Fibroblast of mammary gland (primary cell): ENCODE results near the gene FRMD4B.

Source experiments
- DNase-seq: peaks from one replicate; pipeline ENCODE4 v3.0.0-alpha.2; 2010; ENCODE audit warnings: low read depth
- H3K4me3 ChIP-seq: 2 replicates; pipeline ENCODE4 v1.5.1; 2011; ENCODE audit warnings: low read depth, mild to moderate bottlenecking, low read length, moderate library complexity; ENCODE audit not compliant: control insufficient read depth
- TF ChIP-seq, protein P1 (sequence below): conservative IDR thresholded peaks from 2 replicates; pipeline ENCODE4 v1.5.1; 2011; ENCODE audit warnings: low read depth, low read length, inconsistent platforms; ENCODE audit not compliant: control insufficient read depth, insufficient read depth

Gene FRMD4B

DNA sequence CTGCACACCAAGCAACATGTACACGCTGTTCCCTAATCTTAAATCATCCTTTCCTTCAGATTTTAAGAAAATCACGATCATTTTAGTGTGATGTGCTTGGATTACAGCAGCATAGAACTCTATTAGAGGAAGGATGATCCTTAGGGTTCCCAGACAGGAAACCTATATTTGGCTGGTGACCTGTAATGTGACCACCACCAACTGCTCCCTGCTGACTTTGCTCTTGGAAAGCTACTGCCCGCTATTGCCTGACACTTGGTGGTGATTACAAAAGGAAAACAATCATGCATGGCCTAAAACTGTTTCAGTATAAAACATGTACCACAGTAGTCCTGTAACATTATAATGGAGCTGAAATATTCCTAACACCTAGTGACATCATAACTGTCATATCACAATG lies 236.3 kb downstream of the FRMD4B start:
- DNase-seq, result no peak
- TF ChIP-seq, protein P1, sequence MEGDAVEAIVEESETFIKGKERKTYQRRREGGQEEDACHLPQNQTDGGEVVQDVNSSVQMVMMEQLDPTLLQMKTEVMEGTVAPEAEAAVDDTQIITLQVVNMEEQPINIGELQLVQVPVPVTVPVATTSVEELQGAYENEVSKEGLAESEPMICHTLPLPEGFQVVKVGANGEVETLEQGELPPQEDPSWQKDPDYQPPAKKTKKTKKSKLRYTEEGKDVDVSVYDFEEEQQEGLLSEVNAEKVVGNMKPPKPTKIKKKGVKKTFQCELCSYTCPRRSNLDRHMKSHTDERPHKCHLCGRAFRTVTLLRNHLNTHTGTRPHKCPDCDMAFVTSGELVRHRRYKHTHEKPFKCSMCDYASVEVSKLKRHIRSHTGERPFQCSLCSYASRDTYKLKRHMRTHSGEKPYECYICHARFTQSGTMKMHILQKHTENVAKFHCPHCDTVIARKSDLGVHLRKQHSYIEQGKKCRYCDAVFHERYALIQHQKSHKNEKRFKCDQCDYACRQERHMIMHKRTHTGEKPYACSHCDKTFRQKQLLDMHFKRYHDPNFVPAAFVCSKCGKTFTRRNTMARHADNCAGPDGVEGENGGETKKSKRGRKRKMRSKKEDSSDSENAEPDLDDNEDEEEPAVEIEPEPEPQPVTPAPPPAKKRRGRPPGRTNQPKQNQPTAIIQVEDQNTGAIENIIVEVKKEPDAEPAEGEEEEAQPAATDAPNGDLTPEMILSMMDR, result no peak
- no peak overlapping the region for H3K4me3 ChIP-seq

DNA sequence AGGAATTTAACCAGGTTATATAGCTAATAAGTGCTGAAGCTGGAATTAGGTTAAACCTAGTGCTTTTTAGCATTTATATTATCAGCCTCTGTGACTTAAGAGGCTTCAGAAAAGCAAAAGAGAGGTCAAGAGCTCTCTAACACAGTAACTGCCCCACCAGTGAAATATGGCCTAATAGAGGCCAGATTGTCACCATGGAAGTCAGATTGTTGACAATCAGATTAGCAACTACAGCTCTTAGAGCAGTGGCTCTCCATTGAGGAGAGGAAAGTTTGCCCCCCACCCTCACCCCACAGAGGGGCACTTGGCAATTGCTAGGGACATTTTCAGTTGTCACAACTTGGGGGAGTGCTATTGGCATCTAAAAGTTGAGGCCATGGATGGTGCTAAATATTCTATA lies 240.2 kb downstream of the FRMD4B start:
- no peak for DNase-seq
- TF ChIP-seq, protein P1, result no peak
- no peak overlapping the region for H3K4me3 ChIP-seq

DNA sequence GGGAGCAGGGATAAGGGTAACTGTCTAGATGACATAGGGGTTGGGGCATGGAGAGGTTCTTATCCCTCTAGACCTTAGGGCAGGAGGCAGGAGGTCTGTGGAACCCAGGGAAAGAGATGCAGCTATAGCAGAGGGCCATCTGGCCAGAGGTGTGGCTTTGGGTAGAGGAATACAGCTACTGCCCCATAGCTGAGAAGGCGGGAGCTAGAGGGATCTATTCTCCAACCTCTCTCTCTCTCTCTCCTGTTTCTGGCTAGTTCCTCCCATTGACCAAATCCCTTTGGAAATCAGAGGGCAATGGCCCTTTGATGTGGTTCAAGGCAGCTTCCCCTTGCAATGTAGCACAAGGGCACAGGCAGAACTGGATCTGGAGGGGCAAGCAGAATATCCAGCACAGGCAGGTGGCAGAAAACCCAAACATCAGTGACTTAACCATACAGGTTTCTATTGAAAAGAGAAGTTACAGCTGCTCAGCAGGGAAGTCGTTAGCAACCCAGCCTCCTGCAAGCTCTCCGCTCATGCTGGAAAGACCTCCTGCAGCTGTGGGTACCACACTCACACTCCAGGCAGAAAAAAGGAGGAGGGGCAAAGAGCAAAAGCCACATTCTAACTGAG lies 241.2 kb downstream of the FRMD4B start:
- no peak for DNase-seq
- TF ChIP-seq, protein P1, result no peak
- H3K4me3 ChIP-seq, result no peak overlapping the region

DNA sequence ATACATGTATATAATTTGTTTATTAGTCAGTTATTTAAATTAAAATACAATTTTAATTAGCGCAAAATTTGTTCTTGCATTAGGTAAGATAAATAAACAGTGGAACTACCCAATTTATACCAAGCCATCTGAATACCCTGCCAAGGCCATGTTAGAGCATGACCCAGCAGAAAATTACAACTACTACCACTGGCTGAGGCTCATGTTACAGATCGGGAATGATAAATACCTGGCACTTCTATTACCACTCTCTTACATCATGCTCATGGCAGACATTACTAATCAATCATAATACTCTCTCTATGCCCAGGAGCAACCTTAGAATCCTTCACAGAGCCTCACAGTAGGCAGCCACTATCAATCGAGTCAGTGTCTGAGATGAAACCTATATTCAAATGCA lies 242.3 kb downstream of the FRMD4B start:
- peak; percentile 22 for DNase-seq

DNA sequence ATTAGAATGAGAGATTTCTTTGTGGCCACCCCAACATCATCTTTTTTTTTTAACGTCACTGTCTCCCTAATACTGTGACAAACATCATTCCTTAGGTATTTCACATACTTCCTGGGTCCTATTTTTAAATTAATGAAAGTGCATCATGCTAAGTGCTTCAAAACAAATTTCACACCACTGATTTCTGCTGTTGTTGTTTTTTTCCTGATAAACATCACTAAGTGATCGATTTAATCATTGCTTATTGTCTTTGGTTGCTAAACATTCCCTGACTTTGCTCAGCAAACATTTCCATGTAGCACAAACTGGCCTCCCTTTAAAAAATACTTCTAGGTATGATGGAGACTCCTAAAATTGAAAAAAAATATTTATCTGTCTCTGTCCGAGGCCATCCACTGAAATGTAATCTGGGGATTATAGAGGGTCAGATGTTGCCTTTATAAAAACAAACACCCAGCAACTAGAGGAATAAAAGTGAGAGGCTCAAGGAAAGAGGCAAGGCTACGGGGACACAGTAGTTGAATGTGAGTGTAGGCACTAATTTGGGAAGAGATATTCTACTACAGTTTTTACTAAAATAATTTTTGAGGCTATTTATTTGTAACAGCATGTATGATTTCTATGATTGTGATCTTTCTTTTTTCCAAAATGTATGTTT lies 243.0 kb downstream of the FRMD4B start:
- H3K4me3 ChIP-seq, result no peak overlapping the region
- TF ChIP-seq, protein P1, result no peak
- DNase-seq, result no peak

More for the DNA sequence above, 242.3 kb downstream of the FRMD4B start:
- no peak overlapping the region for H3K4me3 ChIP-seq
- TF ChIP-seq, protein P1, result no peak

DNA sequence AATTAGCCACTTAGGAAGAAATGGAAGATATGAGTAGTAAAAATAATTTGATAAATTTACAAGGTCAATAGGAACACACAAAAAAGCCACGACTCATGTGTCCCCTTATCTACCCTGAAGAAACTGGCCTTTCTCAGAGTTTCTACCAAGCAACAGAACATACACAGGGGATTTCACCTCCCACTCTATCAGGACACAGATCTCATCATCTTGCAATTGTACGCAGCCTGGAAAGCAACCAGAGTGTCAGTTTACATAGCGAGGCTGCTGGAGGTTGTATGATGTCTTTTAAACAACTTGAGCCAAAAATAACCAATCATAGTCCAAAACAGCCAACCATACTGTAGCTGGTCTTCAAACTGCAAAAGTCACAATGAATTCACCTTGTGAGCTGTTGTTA lies 243.8 kb downstream of the FRMD4B start:
- peak; percentile 69 for DNase-seq
- TF ChIP-seq, protein P1, result no peak
- H3K4me3 ChIP-seq, result no peak overlapping the region
